Measurements from ENCODE around the gene RASSF8. TPM values are rescaled to one million over a fixed set of nuclear protein-coding genes. Genes with fewer than 3 reads are reported as not detected.

RASSF8 gene
- total and polyA plus RNA-seq, 10 donors, result 1.4 to 38.0 (median 10.9) TPM

- DNase-seq, result no peak
- no peak overlapping the region for H3K4me3 ChIP-seq
- H3K9me3 ChIP-seq, result no peaks in the 10 kb centered on the region
- H3K27me3 ChIP-seq (replicated peaks in 1 of 7), result peaks cover 0 to under 1% (median 0%) of the 10 kb centered on the region in 7 donors
- no peaks in the 10 kb centered on the region for H3K36me3 ChIP-seq
- no peaks in the 10 kb centered on the region for H3K4me1 ChIP-seq
- H3K27ac ChIP-seq, result no peak overlapping the region
- WGBS, 5 donors, result 70 to 87% (median 75%) methylated on average over 5 of the region's 5 CpGs
- intact Hi-C loops (cut with DNase I; ENCODE audit: low total_unique reads), result no loop called here
- no peak for TF ChIP-seq CTCF (IDR thresholded peaks at IDR 0.05 in 8 of 11, conservative IDR thresholded peaks at IDR 0.05 in 3 of 11)
- TF ChIP-seq POLR2A (IDR thresholded peaks at IDR 0.05), result no peak
- no peak for TF ChIP-seq POLR2AphosphoS5 (IDR thresholded peaks at IDR 0.05)
These were observed 11.6 kb downstream of the RASSF8 start for GRCh38 chr12:25970082-25970481.

- Histone ChIP-seq H3K4me1 (no peaks in the 10 kb centered on the region), H3K27ac (no peak overlapping the region), H3K9me3 (no peaks in the 10 kb centered on the region), H3K27me3 (replicated peaks in 1 of 7) (no peaks in the 10 kb centered on the region), H3K36me3 (no peaks in the 10 kb centered on the region), H3K4me3 (no peak overlapping the region)
- WGBS, 5 donors, result 78 to 87% (median 85%) methylated on average over 5 of the region's 5 CpGs
- TF ChIP-seq POLR2A (IDR thresholded peaks at IDR 0.05), result no peak
- no peak for TF ChIP-seq POLR2AphosphoS5 (IDR thresholded peaks at IDR 0.05)
- TF ChIP-seq CTCF (IDR thresholded peaks at IDR 0.05 in 8 of 11, conservative IDR thresholded peaks at IDR 0.05 in 3 of 11), result no peak
- intact Hi-C loops (cut with DNase I; ENCODE audit: low total_unique reads), result no loop called here
- no peak for DNase-seq
These were observed 12.6 kb downstream of the RASSF8 start for GRCh38 chr12:25970916-25971653.

- TF ChIP-seq POLR2AphosphoS5 (IDR thresholded peaks at IDR 0.05), result no peak
- no peak for TF ChIP-seq CTCF (IDR thresholded peaks at IDR 0.05 in 8 of 11, conservative IDR thresholded peaks at IDR 0.05 in 3 of 11)
- no peak for TF ChIP-seq POLR2A (IDR thresholded peaks at IDR 0.05)
These were observed 13.2 kb downstream of the RASSF8 start for GRCh38 chr12:25971654-25972041.

GRCh38 chr12:25972783-25973182 is 14.3 kb downstream of the RASSF8 start:
- no peak for DNase-seq
- Histone ChIP-seq H3K27me3 (replicated peaks in 1 of 7) (no peaks in the 10 kb centered on the region), H3K27ac (no peak overlapping the region), H3K36me3 (no peaks in the 10 kb centered on the region), H3K4me1 (no peaks in the 10 kb centered on the region), H3K4me3 (no peak overlapping the region), H3K9me3 (no peaks in the 10 kb centered on the region)
- 90 to 95% (median 91%) methylated on average over 2 of the region's 2 CpGs for WGBS, 5 donors
- TF ChIP-seq CTCF (IDR thresholded peaks at IDR 0.05 in 8 of 11, conservative IDR thresholded peaks at IDR 0.05 in 3 of 11) (no peak), POLR2A (IDR thresholded peaks at IDR 0.05) (no peak), POLR2AphosphoS5 (IDR thresholded peaks at IDR 0.05) (no peak)
- intact Hi-C loops (cut with DNase I; ENCODE audit: low total_unique reads), result no loop called here

More at GRCh38 chr12:25971654-25972041, 13.2 kb downstream of the RASSF8 start:
- WGBS, 5 donors, result 85 to 97% (median 88%) methylated on average over 2 of the region's 2 CpGs
- Histone ChIP-seq H3K4me1 (no peaks in the 10 kb centered on the region), H3K27me3 (replicated peaks in 1 of 7) (no peaks in the 10 kb centered on the region), H3K27ac (no peak overlapping the region), H3K9me3 (no peaks in the 10 kb centered on the region), H3K4me3 (no peak overlapping the region), H3K36me3 (no peaks in the 10 kb centered on the region)
- DNase-seq, result no peak
- intact Hi-C loops (cut with DNase I; ENCODE audit: low total_unique reads), result no loop called here

All from spleen (tissue), 11 donors.